ENCODE results near the gene RANBP17. TPM values are rescaled to one million over a fixed set of nuclear protein-coding genes. Genes with fewer than 3 reads are reported as not detected.

The RANBP17 gene
- total RNA-seq, 1 donor from 2014 or later: 49.7 TPM

DNA sequence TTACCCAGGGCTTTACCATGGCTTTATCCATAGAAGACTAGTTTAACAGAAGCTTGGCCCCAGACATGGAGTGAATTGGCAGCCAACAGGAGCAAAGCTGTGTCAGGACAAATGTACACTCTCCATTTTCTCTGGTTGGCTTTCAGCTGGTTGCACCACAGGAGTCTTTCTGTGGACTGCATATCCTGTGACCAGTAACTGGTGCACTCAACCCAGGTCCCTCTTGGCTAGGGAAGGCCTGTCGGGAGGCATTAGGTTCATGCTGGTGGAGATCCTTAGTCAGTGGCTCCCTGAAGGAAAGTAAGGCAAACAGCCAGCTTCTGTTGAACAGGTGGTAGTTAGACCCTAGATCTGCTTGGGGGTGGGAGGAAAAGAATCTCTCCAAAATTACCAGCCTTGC, 300.3 kb downstream of the RANBP17 start:
- TF ChIP-seq EZH2 (IDR thresholded peaks at IDR 0.05) (no peak), EZH2phosphoT487 (IDR thresholded peaks at IDR 0.05) (no peak)
- TF ChIP-seq, protein P1, sequence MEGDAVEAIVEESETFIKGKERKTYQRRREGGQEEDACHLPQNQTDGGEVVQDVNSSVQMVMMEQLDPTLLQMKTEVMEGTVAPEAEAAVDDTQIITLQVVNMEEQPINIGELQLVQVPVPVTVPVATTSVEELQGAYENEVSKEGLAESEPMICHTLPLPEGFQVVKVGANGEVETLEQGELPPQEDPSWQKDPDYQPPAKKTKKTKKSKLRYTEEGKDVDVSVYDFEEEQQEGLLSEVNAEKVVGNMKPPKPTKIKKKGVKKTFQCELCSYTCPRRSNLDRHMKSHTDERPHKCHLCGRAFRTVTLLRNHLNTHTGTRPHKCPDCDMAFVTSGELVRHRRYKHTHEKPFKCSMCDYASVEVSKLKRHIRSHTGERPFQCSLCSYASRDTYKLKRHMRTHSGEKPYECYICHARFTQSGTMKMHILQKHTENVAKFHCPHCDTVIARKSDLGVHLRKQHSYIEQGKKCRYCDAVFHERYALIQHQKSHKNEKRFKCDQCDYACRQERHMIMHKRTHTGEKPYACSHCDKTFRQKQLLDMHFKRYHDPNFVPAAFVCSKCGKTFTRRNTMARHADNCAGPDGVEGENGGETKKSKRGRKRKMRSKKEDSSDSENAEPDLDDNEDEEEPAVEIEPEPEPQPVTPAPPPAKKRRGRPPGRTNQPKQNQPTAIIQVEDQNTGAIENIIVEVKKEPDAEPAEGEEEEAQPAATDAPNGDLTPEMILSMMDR (IDR thresholded peaks at IDR 0.05): no peak
- DNase-seq (ENCODE audit: low spot score): peak; percentile 6
- peaks cover 29% of the 10 kb centered on the region for H3K4me1 Mint-ChIP-seq
- H3K27ac Mint-ChIP-seq: no peak overlapping the region
- Histone ChIP-seq H3K27ac (no peak overlapping the region), H3K9ac (no peak overlapping the region), H3F3A (ENCODE audit: low read depth) (peaks cover 18% of the 10 kb centered on the region), H3K4me1 (peaks cover 33% of the 10 kb centered on the region), H3K9me3 (ENCODE audit: low read depth) (no peaks in the 10 kb centered on the region), H3K79me2 (ENCODE audit: low read depth) (no peaks in the 10 kb centered on the region), H3K27me3 (no peaks in the 10 kb centered on the region), H3K36me3 (no peaks in the 10 kb centered on the region), H2AFZ (replicated peaks) (no peak overlapping the region), H3K4me2 (peak overlapping the region; percentile 48), H4K20me1 (ENCODE audit: low read depth) (no peaks in the 10 kb centered on the region), H3K4me3 (no peak overlapping the region)
- no peaks in the 10 kb centered on the region for H3K36me3 Mint-ChIP-seq
- H3K27me3 Mint-ChIP-seq (ENCODE audit: insufficient read depth, low read depth): peaks cover 2% of the 10 kb centered on the region
- no peaks in the 10 kb centered on the region for H3K9me3 Mint-ChIP-seq
- peak overlapping the region; percentile 18 for H3K4me3 Mint-ChIP-seq

DNA sequence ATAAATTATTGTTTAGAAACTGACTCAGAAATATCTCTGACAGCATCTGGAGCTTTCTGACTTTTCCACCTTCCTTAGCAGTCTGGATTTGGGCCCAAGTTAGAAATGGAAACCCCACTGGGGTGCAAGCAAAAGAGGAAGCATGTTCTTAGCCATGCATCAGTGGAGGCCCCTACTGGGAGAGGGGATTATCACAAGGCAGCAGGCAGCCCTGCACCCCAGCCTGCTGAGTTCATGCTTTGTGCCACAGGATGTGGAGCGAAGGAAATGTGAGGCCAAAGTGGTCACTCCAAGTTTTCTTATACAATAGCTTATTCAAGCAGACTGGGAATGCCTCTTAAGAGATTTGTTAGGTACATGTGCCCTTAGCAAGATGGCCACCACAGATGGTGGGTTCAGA, 300.8 kb downstream of the RANBP17 start:
- no peak overlapping the region for H3K4me3 Mint-ChIP-seq
- peaks cover 18% of the 10 kb centered on the region for H3F3A ChIP-seq (ENCODE audit: low read depth)
- H3K27me3 ChIP-seq: no peaks in the 10 kb centered on the region
- H3K36me3 Mint-ChIP-seq: no peaks in the 10 kb centered on the region
- no peaks in the 10 kb centered on the region for H3K9me3 Mint-ChIP-seq
- peaks cover 34% of the 10 kb centered on the region for H3K4me1 ChIP-seq
- no peak overlapping the region for H3K27ac Mint-ChIP-seq
- H3K9ac ChIP-seq: no peak overlapping the region
- peak; percentile 77 for DNase-seq (ENCODE audit: low spot score)
- no peaks in the 10 kb centered on the region for H3K9me3 ChIP-seq (ENCODE audit: low read depth)
- no peak overlapping the region for H3K4me3 ChIP-seq
- H2AFZ ChIP-seq (replicated peaks): no peak overlapping the region
- TF ChIP-seq, protein P1 (IDR thresholded peaks at IDR 0.05): peak; percentile 55
- no peak for TF ChIP-seq EZH2 (IDR thresholded peaks at IDR 0.05)
- H3K27me3 Mint-ChIP-seq (ENCODE audit: insufficient read depth, low read depth): peaks cover 2% of the 10 kb centered on the region
- H3K27ac ChIP-seq: peak overlapping the region; percentile 33
- no peaks in the 10 kb centered on the region for H3K79me2 ChIP-seq (ENCODE audit: low read depth)
- peak overlapping the region; percentile 48 for H3K4me2 ChIP-seq
- no peaks in the 10 kb centered on the region for H3K36me3 ChIP-seq
- peaks cover 29% of the 10 kb centered on the region for H3K4me1 Mint-ChIP-seq
- no peaks in the 10 kb centered on the region for H4K20me1 ChIP-seq (ENCODE audit: low read depth)

DNA sequence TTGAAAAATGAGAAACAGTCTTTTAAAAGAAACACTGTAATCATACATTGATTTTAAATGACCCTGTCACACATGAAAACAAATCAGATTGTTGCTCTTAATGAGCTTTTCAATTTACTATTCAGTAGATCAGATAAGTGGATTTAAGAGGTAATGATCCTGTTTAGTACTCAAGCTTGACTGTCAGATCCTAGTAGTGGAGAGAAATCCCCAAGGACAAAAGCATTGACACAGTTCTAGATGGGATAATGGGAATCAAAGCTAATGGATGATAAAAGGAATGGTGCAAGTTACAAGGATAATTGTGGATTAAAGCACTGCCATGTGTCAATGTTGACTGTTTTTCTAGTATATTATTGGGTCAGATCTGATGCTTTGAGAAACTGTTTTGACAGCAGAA, 304.9 kb downstream of the RANBP17 start:
- peak; percentile 35 for DNase-seq (ENCODE audit: low spot score)
- no peaks in the 10 kb centered on the region for H3K79me2 ChIP-seq (ENCODE audit: low read depth)
- H3K9ac ChIP-seq: no peak overlapping the region
- Mint-ChIP-seq H3K4me3 (no peak overlapping the region), H3K4me1 (peaks cover 28% of the 10 kb centered on the region), H3K36me3 (no peaks in the 10 kb centered on the region), H3K9me3 (no peaks in the 10 kb centered on the region), H3K27me3 (ENCODE audit: insufficient read depth, low read depth) (no peaks in the 10 kb centered on the region), H3K27ac (no peak overlapping the region)
- no peak overlapping the region for H3K4me2 ChIP-seq
- no peaks in the 10 kb centered on the region for H3K9me3 ChIP-seq (ENCODE audit: low read depth)
- no peak overlapping the region for H3K4me3 ChIP-seq
- peaks cover 18% of the 10 kb centered on the region for H3F3A ChIP-seq (ENCODE audit: low read depth)
- H3K36me3 ChIP-seq: no peaks in the 10 kb centered on the region
- H3K4me1 ChIP-seq: peaks cover 33% of the 10 kb centered on the region
- TF ChIP-seq EZH2phosphoT487 (IDR thresholded peaks at IDR 0.05): peak; percentile 70
- TF ChIP-seq, protein P1 (IDR thresholded peaks at IDR 0.05): no peak
- TF ChIP-seq EZH2 (IDR thresholded peaks at IDR 0.05): no peak
- no peaks in the 10 kb centered on the region for H3K27me3 ChIP-seq
- no peaks in the 10 kb centered on the region for H4K20me1 ChIP-seq (ENCODE audit: low read depth)
- no peak overlapping the region for H2AFZ ChIP-seq (replicated peaks)
- no peak overlapping the region for H3K27ac ChIP-seq
